MM.1S (cell line): Measurements from ENCODE around the gene ANKMY2.

Experiments used
- CTCF ChIP-seq: fragments of 300-600 bp; sonication (generic); IDR thresholded peaks from 2 replicates; pipeline ENCODE4 v1.5.1; 2016; ENCODE audit warnings: antibody characterized with exemption, low read length, mixed read lengths
- EZH2 ChIP-seq: fragments of 300-600 bp; sonication (generic); optimal IDR thresholded peaks from 2 replicates; pipeline ENCODE3; 2017; ENCODE audit warnings: low read depth, mild to moderate bottlenecking, antibody characterized with exemption, low read length, mixed read lengths

- no peak for TF ChIP-seq CTCF
- no peak for TF ChIP-seq EZH2
Observed at GRCh38 chr7:16558761-16559302, 86.7 kb downstream of the ANKMY2 start.
